ENCODE results near the gene LRGUK.

Gene LRGUK

DNA sequence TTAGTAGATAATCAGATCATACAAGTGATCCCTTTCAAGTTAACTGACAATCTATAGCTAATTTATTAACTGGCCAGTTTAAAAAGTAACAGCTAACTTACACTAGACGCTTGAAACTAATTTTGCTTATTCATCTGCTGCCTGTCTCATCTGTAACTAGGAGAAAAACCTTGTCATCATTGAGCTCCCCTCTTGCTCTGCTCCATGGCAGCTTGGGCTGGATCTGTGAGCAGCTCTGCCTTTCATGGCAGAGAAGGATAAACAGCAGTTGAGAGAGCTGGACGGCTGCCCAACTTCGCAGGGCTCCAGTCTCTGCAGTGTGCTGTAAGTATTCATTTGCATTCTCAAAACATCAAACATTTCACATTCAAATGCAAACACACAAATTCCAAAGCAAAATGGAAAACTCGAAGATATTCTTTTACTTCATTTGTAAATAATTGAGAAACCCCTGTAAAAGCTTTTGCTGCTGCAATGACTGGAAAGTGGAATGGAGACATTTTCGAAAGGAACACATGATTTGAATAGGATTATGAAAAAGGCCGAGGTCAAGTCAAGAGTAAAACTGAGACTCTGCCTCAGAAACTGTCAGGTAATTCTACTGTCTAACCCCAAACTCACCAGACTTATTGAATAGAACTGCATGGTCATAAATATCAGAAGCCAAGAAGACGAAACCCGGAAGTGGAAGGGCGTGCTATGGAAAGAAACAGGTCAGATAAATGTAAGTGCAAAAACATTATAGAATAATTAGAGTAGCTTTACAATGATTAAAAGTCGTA lies 172.0 kb downstream of the LRGUK start:
- DNase-seq, result peak in 53 of 56 donors; percentile 10 to 87 (median 58)

- no peak for DNase-seq
Measured at GRCh38 chr7:134300988-134301387, 173.8 kb downstream of the LRGUK start.

DNA sequence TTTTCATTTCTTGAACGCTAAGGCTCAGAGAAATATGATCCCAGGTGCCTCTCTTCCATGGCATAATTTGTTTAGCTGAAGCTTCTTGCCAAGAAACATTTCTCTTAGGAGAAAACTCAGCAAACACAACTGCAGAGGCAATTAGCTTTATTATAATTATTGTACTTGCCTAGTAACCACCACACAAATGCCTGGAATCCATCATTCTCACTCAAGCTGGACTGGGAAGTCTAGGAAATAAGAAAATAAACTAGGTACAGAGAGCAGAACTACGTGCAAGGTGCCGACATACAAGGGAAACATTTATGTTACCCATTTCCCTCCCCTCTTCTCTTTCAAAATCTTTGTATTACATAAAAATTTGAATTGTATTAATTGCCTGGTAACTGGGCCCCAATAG lies 174.5 kb downstream of the LRGUK start:
- no peak for DNase-seq

- no peak for DNase-seq
Measured at GRCh38 chr7:134302120-134302519, 175.0 kb downstream of the LRGUK start.

GRCh38 chr7:134307320-134307719 lies 180.2 kb downstream of the LRGUK start:
- DNase-seq, result no peak

DNA sequence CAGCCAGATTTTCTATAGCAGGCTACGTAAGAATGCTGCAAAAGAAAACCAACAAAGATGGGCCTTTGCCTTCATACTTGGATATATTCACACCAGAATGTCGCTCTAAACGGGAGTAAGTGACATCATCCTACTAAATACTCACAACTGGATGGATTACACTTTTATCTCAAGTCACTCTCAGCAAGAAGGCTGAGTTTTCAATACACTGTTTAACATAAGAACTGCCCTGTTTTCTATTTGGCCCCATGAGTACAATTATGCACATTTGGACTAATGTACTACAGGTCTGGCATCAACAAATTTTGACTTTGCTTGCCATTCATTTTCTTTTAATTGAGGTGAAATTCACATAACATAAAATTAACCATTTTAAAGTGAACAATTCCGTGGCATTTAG lies 181.4 kb downstream of the LRGUK start:
- no peak for DNase-seq

DNA sequence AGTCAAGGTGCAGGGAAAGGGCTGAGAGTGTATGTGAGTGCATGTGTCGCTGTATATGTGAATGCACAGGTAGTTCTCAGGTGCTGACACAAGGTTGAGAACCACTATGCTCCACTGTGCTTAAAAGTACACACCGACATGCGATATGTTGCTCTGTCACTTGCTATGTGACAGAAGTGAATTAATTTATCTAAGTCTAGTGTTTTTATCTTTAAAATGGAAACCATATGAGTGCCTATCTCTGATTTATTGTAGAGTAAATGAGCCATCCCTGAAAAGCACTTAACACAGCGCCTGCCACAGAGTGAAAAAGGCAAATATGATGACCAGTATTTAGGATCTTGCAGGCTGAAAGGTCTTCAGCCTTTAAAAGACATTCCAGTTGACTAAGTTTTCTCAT lies 184.7 kb downstream of the LRGUK start:
- DNase-seq, result no peak

GRCh38 chr7:134312717-134313116 lies 185.6 kb downstream of the LRGUK start:
- DNase-seq, result no peak

- no peak for DNase-seq
Measured at GRCh38 chr7:134313543-134313942, 186.4 kb downstream of the LRGUK start.

Measured in amygdala (tissue), 56 donors.